Osteoblast (primary cell): ENCODE data around the gene CECR2. TPM values are rescaled to one million over a fixed set of nuclear protein-coding genes. Genes with fewer than 3 reads are reported as not detected.

Source experiments
- DNase-seq: peaks from one replicate; pipeline ENCODE4 v3.0.0; 2011; ENCODE audit warnings: low spot score, mixed read lengths; ENCODE audit not compliant: insufficient read length; ENCODE audit errors: missing footprints
- H2AFZ ChIP-seq: 2 replicates; pipeline ENCODE4 v1.6.0; 2011; ENCODE audit warnings: mild to moderate bottlenecking, low read length
- H3K27ac ChIP-seq: 2 replicates; pipeline ENCODE4 v1.5.1; 2011; ENCODE audit warnings: mild to moderate bottlenecking, low read depth, low read length, moderate library complexity
- H3K27me3 ChIP-seq: 2 replicates; pipeline ENCODE4 v1.6.0; 2012; ENCODE audit warnings: mild to moderate bottlenecking, control low read depth, inconsistent platforms, low read length, moderate library complexity; ENCODE audit not compliant: insufficient read depth
- H3K36me3 ChIP-seq: 2 replicates; pipeline ENCODE4 v1.5.1; 2011; ENCODE audit warnings: mild to moderate bottlenecking, low read length, control low read depth, moderate library complexity; ENCODE audit not compliant: insufficient read depth
- H3K4me1 ChIP-seq: 2 replicates; pipeline ENCODE4 v1.5.1; 2011; ENCODE audit warnings: mild to moderate bottlenecking, low read length, control low read depth, moderate library complexity; ENCODE audit not compliant: insufficient read depth
- H3K4me2 ChIP-seq: 2 replicates; pipeline ENCODE4 v1.6.0; 2011; ENCODE audit warnings: mild to moderate bottlenecking, low read length; ENCODE audit not compliant: insufficient read depth
- H3K4me3 ChIP-seq: fragments of 200-600 bp; sonication (generic); 3 replicates; pipeline ENCODE4 v1.5.1; 2012; ENCODE audit warnings: mild to moderate bottlenecking, low read length, inconsistent platforms; ENCODE audit not compliant: insufficient read depth
- H3K79me2 ChIP-seq: 2 replicates; pipeline ENCODE4 v1.6.0; 2012; ENCODE audit warnings: mild to moderate bottlenecking, low read length, control low read depth, inconsistent platforms; ENCODE audit not compliant: insufficient read depth
- H3K9me3 ChIP-seq: 2 replicates; pipeline ENCODE4 v1.5.1; 2011; ENCODE audit warnings: low read depth, low read length, control low read depth
- H4K20me1 ChIP-seq: 2 replicates; pipeline ENCODE4 v1.6.0; 2012; ENCODE audit warnings: mild to moderate bottlenecking, low read length, control low read depth; ENCODE audit not compliant: insufficient read depth
- total RNA-seq: library from RNA; depleted of rRNA; stranded (reverse); fragments of >200 nt; gene quantifications from 2 replicates; pipeline ENCODE4 v1.2.3, GENCODE V29; 2012
- TF ChIP-seq, protein P1 (sequence below): IDR thresholded peaks from 2 replicates; pipeline ENCODE4 v1.5.1; 2011; ENCODE audit warnings: mild to moderate bottlenecking, low read depth, low read length, moderate library complexity; ENCODE audit errors: extremely low read depth

The CECR2 gene
- total RNA-seq, 1 donor: not detected

DNA sequence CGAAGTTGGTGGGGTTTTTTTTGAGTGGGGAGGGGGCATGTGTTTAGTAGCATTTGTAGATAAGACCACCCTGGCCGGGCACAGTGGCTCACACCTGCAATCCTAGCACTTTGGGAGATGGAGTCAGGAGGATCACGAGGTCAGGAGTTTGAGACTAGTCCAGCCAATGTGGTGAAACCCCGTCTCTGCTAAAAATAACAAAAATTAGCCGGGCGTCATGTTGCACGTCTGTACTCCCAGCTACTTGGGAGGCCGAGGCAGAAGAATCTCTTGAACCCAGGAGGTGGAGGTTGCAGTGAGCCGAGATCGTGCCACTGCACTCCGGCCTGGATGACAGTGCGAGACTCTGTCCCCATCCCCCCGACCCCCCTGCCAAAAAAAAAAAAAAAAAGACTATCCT lies 34.6 kb downstream of the CECR2 start:
- no peaks in the 10 kb centered on the region for H3K9me3 ChIP-seq
- no peak overlapping the region for H3K27ac ChIP-seq
- no peaks in the 10 kb centered on the region for H3K36me3 ChIP-seq
- H3K4me3 ChIP-seq: no peak overlapping the region
- no peaks in the 10 kb centered on the region for H3K4me1 ChIP-seq
- H3K4me2 ChIP-seq: no peak overlapping the region
- DNase-seq: no peak
- no peaks in the 10 kb centered on the region for H3K79me2 ChIP-seq
- no peaks in the 10 kb centered on the region for H3K27me3 ChIP-seq
- TF ChIP-seq, protein P1, sequence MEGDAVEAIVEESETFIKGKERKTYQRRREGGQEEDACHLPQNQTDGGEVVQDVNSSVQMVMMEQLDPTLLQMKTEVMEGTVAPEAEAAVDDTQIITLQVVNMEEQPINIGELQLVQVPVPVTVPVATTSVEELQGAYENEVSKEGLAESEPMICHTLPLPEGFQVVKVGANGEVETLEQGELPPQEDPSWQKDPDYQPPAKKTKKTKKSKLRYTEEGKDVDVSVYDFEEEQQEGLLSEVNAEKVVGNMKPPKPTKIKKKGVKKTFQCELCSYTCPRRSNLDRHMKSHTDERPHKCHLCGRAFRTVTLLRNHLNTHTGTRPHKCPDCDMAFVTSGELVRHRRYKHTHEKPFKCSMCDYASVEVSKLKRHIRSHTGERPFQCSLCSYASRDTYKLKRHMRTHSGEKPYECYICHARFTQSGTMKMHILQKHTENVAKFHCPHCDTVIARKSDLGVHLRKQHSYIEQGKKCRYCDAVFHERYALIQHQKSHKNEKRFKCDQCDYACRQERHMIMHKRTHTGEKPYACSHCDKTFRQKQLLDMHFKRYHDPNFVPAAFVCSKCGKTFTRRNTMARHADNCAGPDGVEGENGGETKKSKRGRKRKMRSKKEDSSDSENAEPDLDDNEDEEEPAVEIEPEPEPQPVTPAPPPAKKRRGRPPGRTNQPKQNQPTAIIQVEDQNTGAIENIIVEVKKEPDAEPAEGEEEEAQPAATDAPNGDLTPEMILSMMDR: no peak
- H4K20me1 ChIP-seq: no peaks in the 10 kb centered on the region
- no peak overlapping the region for H2AFZ ChIP-seq

GRCh38 chr22:17407643-17408042 lies 38.4 kb downstream of the CECR2 start:
- no peak overlapping the region for H2AFZ ChIP-seq
- H3K79me2 ChIP-seq: no peaks in the 10 kb centered on the region
- no peak overlapping the region for H3K4me3 ChIP-seq
- no peaks in the 10 kb centered on the region for H3K27me3 ChIP-seq
- TF ChIP-seq, protein P1: no peak
- no peaks in the 10 kb centered on the region for H3K36me3 ChIP-seq
- H3K4me2 ChIP-seq: no peak overlapping the region
- H3K27ac ChIP-seq: no peak overlapping the region
- H4K20me1 ChIP-seq: no peaks in the 10 kb centered on the region
- no peaks in the 10 kb centered on the region for H3K4me1 ChIP-seq
- no peak for DNase-seq
- no peaks in the 10 kb centered on the region for H3K9me3 ChIP-seq

- Histone ChIP-seq H3K9me3 (no peaks in the 10 kb centered on the region), H3K27me3 (no peaks in the 10 kb centered on the region), H3K79me2 (no peaks in the 10 kb centered on the region), H2AFZ (no peak overlapping the region), H3K4me2 (no peak overlapping the region), H3K36me3 (no peaks in the 10 kb centered on the region), H3K4me3 (no peak overlapping the region), H3K4me1 (no peaks in the 10 kb centered on the region), H3K27ac (no peak overlapping the region), H4K20me1 (no peaks in the 10 kb centered on the region)
- DNase-seq: no peak
- TF ChIP-seq, protein P1: no peak
Measured at GRCh38 chr22:17410576-17410975, 41.3 kb downstream of the CECR2 start.

DNA sequence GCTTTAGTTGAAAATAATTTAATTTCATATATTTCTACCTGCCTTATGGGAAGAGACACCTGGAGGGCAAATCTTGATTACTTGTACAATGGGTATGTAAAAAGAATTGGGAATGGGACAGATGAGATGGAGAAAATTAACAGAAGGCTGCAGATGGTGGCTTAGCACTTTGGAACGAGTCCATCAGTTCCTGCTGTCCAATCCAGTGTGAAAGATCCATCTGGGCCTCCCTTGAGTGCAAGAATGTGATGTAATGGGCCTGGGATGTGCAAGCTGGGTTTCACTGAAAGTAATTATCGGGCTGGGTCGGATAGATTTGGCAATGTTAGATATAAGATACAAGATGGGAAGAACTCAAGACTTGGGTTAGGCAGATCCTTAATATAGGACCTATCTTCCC lies 42.0 kb downstream of the CECR2 start:
- no peak overlapping the region for H2AFZ ChIP-seq
- no peaks in the 10 kb centered on the region for H3K27me3 ChIP-seq
- H3K4me2 ChIP-seq: no peak overlapping the region
- H3K79me2 ChIP-seq: no peaks in the 10 kb centered on the region
- H3K4me3 ChIP-seq: no peak overlapping the region
- no peaks in the 10 kb centered on the region for H3K36me3 ChIP-seq
- H3K27ac ChIP-seq: no peak overlapping the region
- TF ChIP-seq, protein P1: no peak
- H4K20me1 ChIP-seq: no peaks in the 10 kb centered on the region
- no peaks in the 10 kb centered on the region for H3K9me3 ChIP-seq
- H3K4me1 ChIP-seq: no peaks in the 10 kb centered on the region
- no peak for DNase-seq
